ENCODE results near the gene MAT2A.

The MAT2A gene

DNA sequence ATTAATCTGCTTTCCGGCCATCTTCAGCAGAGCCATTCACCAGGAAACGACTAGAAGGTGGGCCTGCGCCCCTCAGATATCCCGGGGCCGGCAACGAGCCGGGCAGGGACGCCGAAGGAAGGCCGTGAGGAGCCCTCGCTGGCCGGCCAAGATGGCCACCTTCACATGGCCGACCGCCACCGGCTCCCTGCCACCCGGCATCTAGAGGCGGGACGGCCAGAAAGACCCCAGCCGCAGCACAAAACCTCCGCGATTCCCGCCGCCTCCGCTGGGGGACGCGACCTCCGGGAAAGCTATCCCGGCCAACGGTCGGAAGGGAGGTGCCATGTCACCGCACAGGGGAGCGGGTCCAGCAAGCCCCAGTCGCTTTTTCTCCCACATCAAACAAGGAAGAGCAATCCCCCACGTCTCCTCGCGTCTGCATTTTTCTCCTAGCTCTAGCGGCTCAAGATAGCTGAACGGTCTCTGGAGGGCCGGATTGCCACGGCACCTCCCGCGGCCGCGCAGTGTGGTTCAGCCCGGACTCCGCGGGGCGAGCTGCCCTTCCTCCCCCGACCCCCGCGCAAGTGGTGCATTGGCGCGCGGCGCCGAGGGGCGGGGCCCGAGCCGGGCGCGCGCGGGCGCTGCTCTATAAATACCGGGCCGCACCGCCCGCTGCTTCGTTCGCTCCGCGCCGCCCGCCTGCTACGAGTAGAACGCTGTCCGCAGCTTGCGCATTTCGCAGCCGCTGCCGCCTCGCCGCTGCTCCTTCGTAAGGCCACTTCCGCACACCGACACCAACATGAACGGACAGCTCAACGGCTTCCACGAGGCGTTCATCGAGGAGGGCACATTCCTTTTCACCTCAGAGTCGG lies at the start of gene MAT2A:
Gene MAT2A (plus strand): TSS at position 662 of the 854 bp plus-strand sequence. CDS start 120 bp downstream, at position 782.
- Mint-ChIP-seq H3K9me3 (no peaks in the 10 kb centered on the region), H3K4me3 (peak within 1 kb of the TSS; percentile 89), H3K36me3 (ENCODE audit: insufficient read depth) (peaks cover 46% of the 10 kb centered on the region), H3K4me1 (peaks cover 36% of the 10 kb centered on the region), H3K27me3 (no peaks in the 10 kb centered on the region), H3K27ac (ENCODE audit: low read depth) (peak within 1 kb of the TSS; percentile 89)
- peak; percentile 72 for ATAC-seq (replicated peaks; ENCODE audit: extremely low read depth, poor library complexity, severe bottlenecking)
- DNase-seq (ENCODE audit: low spot score in 2 of 2), result peak; percentile 74 to 76

DNA sequence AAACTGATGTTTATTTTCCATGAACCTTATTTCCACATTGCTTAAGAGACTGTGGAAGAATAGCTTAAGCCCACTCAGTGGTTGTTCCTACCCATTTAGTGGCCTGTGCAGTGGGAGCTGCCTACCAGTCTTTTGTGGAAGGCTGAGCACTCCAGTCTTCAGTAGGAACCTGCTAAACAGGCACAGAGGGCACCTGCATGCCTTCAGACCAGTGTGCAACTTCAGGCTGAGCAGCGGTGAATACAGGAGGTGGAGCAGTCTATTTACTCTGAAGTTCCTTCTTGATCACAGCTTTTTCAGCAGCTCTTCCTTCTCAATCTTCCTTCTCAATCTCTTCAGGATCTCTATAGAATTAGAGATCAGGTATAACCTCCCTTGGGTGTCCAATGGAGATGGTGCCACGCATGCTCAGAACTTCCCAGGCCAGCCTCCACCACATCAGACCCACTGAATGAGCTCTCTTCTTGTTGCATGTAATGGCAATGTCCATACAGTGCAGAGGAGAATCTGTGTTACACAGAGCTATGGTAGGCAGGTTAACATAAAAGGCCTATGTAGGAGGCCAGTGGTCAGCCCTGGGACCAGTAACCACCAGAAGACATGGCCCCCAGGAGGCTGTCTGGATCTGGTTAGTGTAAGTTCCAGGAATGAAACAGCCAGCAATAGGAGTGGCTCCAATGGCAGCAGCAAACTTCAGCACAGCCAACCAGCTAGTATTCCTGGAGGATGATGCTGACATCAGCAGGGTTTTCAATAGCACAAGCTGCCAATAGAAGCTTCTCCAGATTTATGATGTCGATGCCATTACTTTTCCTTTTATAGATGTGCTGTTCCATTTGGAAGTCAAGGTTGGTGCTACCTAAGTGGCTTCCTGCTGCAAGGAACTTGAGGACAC lies 47.9 kb upstream of the MAT2A start:
- H3K4me3 Mint-ChIP-seq, result no peak overlapping the region
- no peaks in the 10 kb centered on the region for H3K36me3 Mint-ChIP-seq (ENCODE audit: insufficient read depth)
- peaks cover 5% of the 10 kb centered on the region for H3K9me3 Mint-ChIP-seq
- DNase-seq (ENCODE audit: low spot score in 2 of 2), result no peak
- H3K4me1 Mint-ChIP-seq, result no peaks in the 10 kb centered on the region
- H3K27me3 Mint-ChIP-seq, result no peaks in the 10 kb centered on the region
- no peak overlapping the region for H3K27ac Mint-ChIP-seq (ENCODE audit: low read depth)
- no peak for ATAC-seq (replicated peaks; ENCODE audit: extremely low read depth, poor library complexity, severe bottlenecking)

DNA sequence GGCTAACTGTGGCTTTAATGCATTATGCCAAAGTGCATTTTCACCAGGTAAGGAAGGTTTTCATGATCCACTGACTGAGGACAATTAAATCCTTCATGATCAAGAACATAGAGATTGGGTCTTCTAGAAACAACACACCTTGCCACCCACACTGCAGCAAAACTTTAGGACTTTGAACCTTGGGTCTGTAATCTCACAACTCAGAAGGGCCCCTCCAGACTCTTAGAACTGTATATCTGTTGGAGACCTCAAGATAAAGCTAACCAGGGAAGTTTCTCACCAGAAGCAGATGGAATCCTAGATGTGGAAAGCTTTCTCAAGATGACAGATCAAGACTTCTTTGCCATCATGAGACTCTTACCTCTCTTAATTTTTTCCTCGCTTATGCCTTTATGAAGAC lies 42.5 kb upstream of the MAT2A start:
- Mint-ChIP-seq H3K4me1 (no peaks in the 10 kb centered on the region), H3K27me3 (no peaks in the 10 kb centered on the region), H3K36me3 (ENCODE audit: insufficient read depth) (no peaks in the 10 kb centered on the region), H3K4me3 (no peak overlapping the region), H3K9me3 (no peaks in the 10 kb centered on the region), H3K27ac (ENCODE audit: low read depth) (no peak overlapping the region)
- ATAC-seq (replicated peaks; ENCODE audit: extremely low read depth, poor library complexity, severe bottlenecking) (no peak), DNase-seq (ENCODE audit: low spot score in 2 of 2) (no peak)

DNA sequence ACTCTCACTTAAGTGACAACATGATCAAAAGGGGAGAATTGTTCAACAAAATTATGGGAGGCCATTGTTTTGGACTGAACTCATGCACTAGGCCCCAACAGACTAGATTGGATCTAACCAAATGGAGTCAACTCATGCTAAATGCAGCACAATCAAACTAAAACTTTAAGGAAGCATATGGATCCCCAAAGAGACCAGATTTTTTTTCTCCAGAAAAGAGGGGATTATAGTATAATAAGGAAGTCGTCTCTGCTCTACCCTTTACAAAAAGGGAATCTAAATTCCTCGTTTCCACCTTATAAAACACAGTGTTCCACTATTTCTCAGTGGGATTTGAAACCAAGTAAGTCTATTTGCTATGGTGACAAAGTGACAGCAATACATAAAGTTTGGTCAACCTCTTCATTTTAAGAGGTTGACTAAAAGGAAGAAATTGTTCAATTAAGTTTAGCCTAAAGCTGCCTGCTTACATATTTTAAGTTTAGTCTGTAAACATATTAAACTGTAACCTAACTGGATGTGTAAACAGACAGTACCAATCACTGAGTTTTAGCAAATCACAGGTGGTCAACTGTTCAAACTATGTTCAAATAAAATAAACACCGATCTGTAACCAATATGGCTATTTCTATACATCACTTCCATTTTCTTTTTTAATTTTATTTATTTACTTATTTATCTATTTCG lies 40.9 kb upstream of the MAT2A start:
- Mint-ChIP-seq H3K9me3 (no peaks in the 10 kb centered on the region), H3K4me1 (no peaks in the 10 kb centered on the region), H3K27ac (ENCODE audit: low read depth) (no peak overlapping the region), H3K4me3 (no peak overlapping the region), H3K36me3 (ENCODE audit: insufficient read depth) (no peaks in the 10 kb centered on the region), H3K27me3 (no peaks in the 10 kb centered on the region)
- ATAC-seq (replicated peaks; ENCODE audit: extremely low read depth, poor library complexity, severe bottlenecking) (no peak), DNase-seq (ENCODE audit: low spot score in 2 of 2) (no peak)

DNA sequence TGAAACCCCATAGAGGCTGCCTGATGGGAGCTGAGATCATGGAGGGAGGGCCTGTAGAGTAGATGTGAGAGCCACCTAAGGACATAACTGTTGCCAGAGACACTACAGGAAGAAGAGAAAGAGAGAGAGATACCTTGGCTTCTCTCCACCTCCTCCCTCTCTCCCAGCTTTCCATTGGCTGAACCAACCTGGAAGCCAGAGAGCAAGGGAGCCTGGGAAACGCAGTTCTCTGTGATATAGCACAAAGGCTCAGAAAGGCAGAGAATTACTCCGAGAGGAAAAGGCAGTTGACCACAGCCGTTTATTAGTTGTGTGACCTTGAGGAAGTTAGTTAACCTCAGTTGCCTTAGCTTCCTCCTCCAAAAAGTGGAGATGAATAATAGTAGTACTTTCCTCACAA lies 37.7 kb upstream of the MAT2A start:
- Mint-ChIP-seq H3K4me1 (no peaks in the 10 kb centered on the region), H3K36me3 (ENCODE audit: insufficient read depth) (no peaks in the 10 kb centered on the region), H3K27ac (ENCODE audit: low read depth) (no peak overlapping the region), H3K27me3 (no peaks in the 10 kb centered on the region), H3K4me3 (no peak overlapping the region), H3K9me3 (no peaks in the 10 kb centered on the region)
- no peak for DNase-seq (ENCODE audit: low spot score in 2 of 2)
- ATAC-seq (replicated peaks; ENCODE audit: extremely low read depth, poor library complexity, severe bottlenecking), result no peak

DNA sequence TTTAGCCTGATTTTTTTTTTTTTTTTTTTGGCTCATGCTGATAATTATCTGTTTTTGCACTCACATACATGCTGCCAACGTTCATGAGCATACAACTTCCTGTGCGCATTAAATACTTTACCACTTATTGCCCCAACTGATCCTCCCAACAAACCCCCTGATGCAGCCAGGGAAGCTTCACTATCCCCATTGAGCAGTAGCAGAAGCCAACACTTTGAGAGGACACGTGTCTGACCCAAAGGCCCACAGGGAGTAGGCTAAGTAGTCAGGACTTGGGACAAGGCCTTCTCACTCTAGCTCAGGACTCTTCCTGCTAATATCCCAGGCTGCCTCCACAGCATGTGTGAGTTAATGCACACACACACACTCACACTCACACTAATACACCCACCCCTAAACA lies 36.2 kb upstream of the MAT2A start:
- Mint-ChIP-seq H3K4me3 (no peak overlapping the region), H3K9me3 (no peaks in the 10 kb centered on the region), H3K36me3 (ENCODE audit: insufficient read depth) (no peaks in the 10 kb centered on the region), H3K27ac (ENCODE audit: low read depth) (no peak overlapping the region), H3K4me1 (no peaks in the 10 kb centered on the region), H3K27me3 (no peaks in the 10 kb centered on the region)
- DNase-seq (ENCODE audit: low spot score in 2 of 2) (no peak), ATAC-seq (replicated peaks; ENCODE audit: extremely low read depth, poor library complexity, severe bottlenecking) (no peak)

DNA sequence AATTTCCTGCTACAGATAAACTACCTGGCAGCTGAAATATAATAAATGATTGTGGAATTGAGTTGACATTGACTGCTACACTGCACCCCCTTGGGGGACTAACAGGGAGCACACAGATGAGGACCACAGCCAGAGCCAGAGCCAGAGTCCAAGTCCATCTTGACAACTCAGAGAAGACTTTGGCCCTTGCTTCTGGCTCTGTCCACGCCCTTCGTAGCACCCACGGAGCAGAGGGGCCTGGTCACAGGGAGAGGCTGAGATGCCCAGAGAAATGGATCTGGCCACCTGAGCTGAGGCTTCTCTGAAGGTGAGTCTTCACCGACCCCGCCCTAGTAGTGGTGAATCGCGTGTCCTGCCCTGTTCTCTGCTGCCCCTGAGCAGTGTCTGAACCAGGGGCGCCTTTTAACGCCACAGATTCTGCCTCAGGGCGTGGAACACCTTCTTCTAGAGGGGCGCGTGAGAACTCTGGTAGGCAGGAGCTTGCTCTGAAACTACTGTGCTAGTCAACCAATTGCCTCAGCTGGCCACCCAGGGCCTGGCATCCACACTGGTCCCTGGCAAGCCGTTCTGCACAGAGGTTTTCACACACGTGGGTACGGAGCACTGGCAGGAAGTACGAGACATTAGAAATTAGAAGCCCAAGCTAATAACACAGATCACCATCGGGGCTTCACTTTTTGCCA lies 35.7 kb upstream of the MAT2A start:
- Mint-ChIP-seq H3K27ac (ENCODE audit: low read depth) (no peak overlapping the region), H3K27me3 (no peaks in the 10 kb centered on the region), H3K4me3 (no peak overlapping the region), H3K9me3 (no peaks in the 10 kb centered on the region), H3K36me3 (ENCODE audit: insufficient read depth) (no peaks in the 10 kb centered on the region), H3K4me1 (no peaks in the 10 kb centered on the region)
- ATAC-seq (replicated peaks; ENCODE audit: extremely low read depth, poor library complexity, severe bottlenecking) (no peak), DNase-seq (ENCODE audit: low spot score in 2 of 2) (no peak)

DNA sequence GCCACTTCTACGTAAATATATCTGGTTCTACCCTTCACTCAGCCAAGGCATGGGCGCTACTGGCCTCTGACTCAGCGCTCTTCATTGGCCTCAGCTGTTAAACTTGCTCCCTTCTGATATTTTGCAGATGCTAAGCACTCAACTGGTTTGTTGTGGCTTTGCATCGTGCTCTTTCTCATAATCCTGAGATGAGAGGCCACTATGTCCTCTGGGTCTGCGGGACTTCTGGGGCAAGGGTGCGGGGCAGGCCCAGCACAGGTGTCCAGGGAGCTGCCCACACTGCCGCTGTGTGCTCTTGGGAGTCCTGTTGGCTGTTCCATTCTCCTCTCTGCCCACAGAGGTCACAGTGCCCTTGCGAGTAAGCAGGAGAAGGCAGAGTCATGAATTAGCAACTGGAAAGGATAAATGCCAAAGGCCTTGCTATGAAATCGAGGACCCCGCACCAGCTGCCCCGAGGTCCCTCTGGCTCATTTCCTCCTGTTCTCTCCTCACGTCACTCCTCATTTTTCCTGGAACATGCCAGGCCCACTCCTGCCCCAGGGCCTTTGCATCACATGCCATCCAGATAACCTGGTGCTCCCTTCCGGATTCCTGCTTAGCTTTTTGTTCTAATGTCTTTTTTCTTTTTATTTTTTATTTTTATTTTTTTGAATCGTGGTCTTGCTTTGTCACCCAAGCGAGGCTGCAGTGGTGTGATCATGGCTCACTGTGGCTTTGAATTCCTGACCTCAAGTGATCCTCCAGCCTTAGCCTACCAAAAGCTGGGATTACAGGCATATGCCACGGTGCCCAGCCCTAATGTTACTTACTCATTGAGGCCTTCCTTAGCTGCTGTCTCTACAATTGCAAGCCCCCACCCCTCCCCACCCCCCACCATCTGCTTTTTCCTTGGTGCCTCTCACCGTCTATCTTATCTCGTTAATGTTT lies 34.9 kb upstream of the MAT2A start:
- Mint-ChIP-seq H3K4me3 (no peak overlapping the region), H3K9me3 (no peaks in the 10 kb centered on the region), H3K4me1 (no peaks in the 10 kb centered on the region), H3K36me3 (ENCODE audit: insufficient read depth) (no peaks in the 10 kb centered on the region), H3K27me3 (no peaks in the 10 kb centered on the region), H3K27ac (ENCODE audit: low read depth) (no peak overlapping the region)
- ATAC-seq (replicated peaks; ENCODE audit: extremely low read depth, poor library complexity, severe bottlenecking) (no peak), DNase-seq (ENCODE audit: low spot score in 2 of 2) (no peak)

DNA sequence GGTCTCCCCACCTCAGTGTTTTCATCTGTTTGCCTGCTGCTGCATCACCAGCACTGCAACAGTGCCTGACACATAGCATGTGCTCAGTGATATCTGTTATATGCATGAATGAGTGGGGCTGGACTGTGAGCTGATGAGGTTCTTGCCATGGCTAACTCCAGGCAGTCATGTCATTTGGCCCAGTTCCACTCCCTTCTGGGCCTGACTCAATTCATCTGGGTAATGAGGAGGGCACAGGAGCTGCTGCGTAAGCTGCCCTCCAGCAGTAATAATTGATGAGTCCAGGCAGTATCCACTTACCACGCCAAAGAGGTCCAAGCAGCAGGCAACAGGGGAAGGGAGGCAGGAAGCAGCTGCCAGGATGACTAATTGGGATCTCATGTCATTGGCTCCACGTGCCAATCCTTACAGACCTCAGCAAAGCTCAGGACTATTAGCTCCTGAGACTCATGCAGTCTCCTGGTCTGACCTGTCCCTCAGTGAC lies 34.1 kb upstream of the MAT2A start:
- H3K27ac Mint-ChIP-seq (ENCODE audit: low read depth), result no peak overlapping the region
- H3K27me3 Mint-ChIP-seq, result no peaks in the 10 kb centered on the region
- H3K4me1 Mint-ChIP-seq, result no peaks in the 10 kb centered on the region
- no peaks in the 10 kb centered on the region for H3K36me3 Mint-ChIP-seq (ENCODE audit: insufficient read depth)
- DNase-seq (ENCODE audit: low spot score in 2 of 2) (no peak), ATAC-seq (replicated peaks; ENCODE audit: extremely low read depth, poor library complexity, severe bottlenecking) (no peak)
- no peaks in the 10 kb centered on the region for H3K9me3 Mint-ChIP-seq
- no peak overlapping the region for H3K4me3 Mint-ChIP-seq

DNA sequence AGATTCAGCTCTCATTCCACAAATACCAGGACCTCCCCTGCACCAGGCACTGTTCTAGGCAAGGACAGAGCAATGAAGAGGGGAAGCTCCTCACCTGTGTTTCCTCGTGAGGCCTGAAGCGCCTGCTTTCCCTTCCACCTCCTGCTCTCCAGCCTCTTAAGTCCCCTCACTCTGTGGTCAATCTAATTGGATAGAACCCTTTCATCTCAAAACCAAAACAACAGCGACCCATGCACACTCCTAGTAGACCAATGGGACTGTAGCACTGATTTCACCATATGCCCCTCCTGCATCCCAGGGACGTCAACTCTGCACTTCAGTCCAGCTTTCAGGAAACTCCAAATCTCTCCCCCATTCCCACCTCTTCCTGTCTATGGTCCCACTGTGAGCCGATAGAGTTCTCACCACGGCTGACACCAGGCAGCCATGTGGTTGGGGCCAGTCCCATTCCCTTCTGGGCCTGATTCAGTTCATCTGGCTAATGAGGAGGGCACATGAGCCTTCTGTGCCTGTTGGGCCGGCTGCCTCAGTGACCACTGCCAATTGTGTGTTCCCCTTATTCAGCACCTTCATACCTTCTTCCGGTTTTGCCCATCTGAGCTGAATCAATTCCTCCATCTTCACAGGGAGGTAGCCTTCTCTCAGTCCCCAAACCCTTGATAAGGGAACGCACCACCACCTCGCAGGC lies 33.3 kb upstream of the MAT2A start:
- no peaks in the 10 kb centered on the region for H3K4me1 Mint-ChIP-seq
- no peak for DNase-seq (ENCODE audit: low spot score in 2 of 2)

DNA sequence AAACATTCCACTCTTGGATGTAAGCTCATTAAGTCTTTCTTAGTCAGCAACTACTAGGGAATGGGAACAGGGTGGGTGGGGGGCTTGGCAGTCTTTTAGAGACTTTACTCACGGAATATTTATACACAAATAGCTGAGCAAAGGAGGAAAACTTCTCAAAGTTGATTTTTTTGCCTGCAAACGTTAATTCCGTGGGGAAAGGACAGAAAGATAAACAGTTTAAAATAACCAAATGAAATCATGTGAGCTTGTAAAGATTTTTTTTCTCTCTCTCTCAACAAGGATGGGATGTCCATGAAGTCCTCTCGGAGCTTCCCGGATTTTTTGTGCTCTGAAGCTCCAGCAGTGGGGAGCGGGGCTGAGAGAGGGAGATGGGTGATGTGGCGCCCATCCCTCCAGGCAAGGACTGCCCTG lies 32.2 kb upstream of the MAT2A start:
- no peaks in the 10 kb centered on the region for H3K9me3 Mint-ChIP-seq
- no peaks in the 10 kb centered on the region for H3K36me3 Mint-ChIP-seq (ENCODE audit: insufficient read depth)
- H3K4me1 Mint-ChIP-seq, result no peaks in the 10 kb centered on the region
- DNase-seq (ENCODE audit: low spot score in 2 of 2) (no peak), ATAC-seq (replicated peaks; ENCODE audit: extremely low read depth, poor library complexity, severe bottlenecking) (no peak)
- no peaks in the 10 kb centered on the region for H3K27me3 Mint-ChIP-seq
- H3K4me3 Mint-ChIP-seq, result no peak overlapping the region
- H3K27ac Mint-ChIP-seq (ENCODE audit: low read depth), result no peak overlapping the region

More for the DNA sequence above, 33.3 kb upstream of the MAT2A start:
- H3K4me3 Mint-ChIP-seq, result no peak overlapping the region
- no peak overlapping the region for H3K27ac Mint-ChIP-seq (ENCODE audit: low read depth)
- H3K27me3 Mint-ChIP-seq, result no peaks in the 10 kb centered on the region
- no peak for ATAC-seq (replicated peaks; ENCODE audit: extremely low read depth, poor library complexity, severe bottlenecking)
- H3K36me3 Mint-ChIP-seq (ENCODE audit: insufficient read depth), result no peaks in the 10 kb centered on the region
- no peaks in the 10 kb centered on the region for H3K9me3 Mint-ChIP-seq
